ENCODE measurements around the gene SCGB1C1. TPM values are rescaled to one million over a fixed set of nuclear protein-coding genes. Genes with fewer than 3 reads are reported as not detected.

SCGB1C1 gene
- not detected for total RNA-seq

DNA sequence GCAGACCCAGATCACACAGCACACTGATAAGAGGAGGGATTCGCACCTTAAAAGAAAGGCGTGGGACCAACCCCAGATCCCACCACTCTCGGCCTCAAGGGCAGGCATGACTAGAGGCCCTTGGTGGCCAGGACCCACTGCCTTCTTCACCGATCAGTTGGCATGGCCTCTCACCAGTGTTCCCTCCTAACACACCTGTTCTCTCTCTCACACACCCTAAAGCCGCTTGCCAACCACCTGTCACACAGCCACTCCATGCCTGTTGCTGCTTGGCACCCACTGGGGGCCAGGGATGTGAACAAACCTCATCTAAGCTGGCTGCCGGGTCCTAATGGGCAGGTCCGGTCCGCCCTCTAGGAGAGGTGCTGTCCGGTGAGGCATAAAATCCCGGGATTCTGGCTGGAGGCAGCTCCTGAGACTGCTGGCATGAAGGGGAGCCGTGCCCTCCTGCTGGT, at the start of gene SCGB1C1:
SCGB1C1 (plus strand) TSS at position 405 of the 455 bp plus-strand sequence; CDS start at position 427, 22 bp downstream.

GRCh38 chr11:207208-207862, 14.5 kb downstream of the SCGB1C1 start, which contains the start of the genes BET1L and RIC8A:
Gene BET1L (minus strand): TSS chr11:207399. CDS start chr11:207321, 78 bp downstream.
Gene RIC8A (plus strand): TSS chr11:207708. CDS start chr11:208855, 1,147 bp downstream.

DNA sequence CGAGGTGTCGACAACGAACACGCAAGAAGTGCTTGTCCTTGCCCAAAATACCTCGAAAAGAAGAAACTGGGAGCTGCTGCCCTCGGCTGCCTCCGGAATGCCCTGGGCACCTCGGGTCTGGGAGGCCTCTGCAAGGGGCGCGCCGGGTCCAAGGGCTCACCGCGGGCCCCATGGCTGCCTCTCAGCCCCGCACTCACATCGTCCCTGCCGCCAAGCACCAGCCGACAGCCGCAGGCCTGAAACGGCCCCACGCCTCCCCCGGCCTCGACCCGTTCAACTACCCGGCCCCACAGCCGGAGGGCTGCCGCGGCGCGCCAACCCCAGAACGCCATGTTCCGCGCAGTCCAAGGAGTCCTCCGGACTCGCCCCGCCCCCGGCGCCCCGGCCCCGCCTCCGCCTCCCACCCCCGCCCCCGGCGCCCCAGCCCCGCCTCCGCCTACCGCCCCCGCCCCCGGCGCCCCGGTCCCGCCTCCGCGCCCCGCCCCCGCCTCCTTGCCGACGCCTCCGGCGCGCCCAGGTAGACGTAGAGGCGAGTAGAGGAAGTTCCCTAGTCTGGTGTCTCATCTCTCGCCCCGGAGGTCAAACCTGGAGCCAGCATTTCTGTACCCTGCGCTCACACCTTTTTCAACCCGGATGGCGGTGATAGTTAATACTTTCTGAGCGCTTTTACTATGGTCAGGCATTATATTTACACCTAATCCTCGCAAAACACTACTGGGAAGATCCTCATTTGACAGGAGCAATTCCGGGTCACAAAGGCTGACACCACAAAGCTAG, 43.3 kb downstream of the SCGB1C1 start, which contains the start of gene SIRT3:
SIRT3 (minus strand) TSS at position 346 of the 777 bp plus-strand sequence; CDS start at position 332, 14 bp downstream.

GRCh38 chr11:236774-237767, 44.2 kb downstream of the SCGB1C1 start, which contains the start of gene PSMD13:
Gene PSMD13 (plus strand): TSS chr11:236976. CDS start chr11:237050, 74 bp downstream.

Other genes starting within 250 kb of the SCGB1C1 start
- gene BET1L, start 14.3 kb downstream of the SCGB1C1 start, total RNA-seq, result 33.9 TPM
- 81.7 TPM for gene RIC8A, start 14.6 kb downstream of the SCGB1C1 start, total RNA-seq
- gene SIRT3, start 43.3 kb downstream of the SCGB1C1 start, total RNA-seq, result 26.3 TPM
- gene PSMD13, start 43.9 kb downstream of the SCGB1C1 start, total RNA-seq, result 77.6 TPM
- gene NLRP6, start 85.3 kb downstream of the SCGB1C1 start, total RNA-seq, result 0.22 TPM
- gene PGGHG, start 96.0 kb downstream of the SCGB1C1 start, total RNA-seq, result 22.1 TPM
- not detected for gene IFITM5, start 106.4 kb downstream of the SCGB1C1 start, total RNA-seq
- gene IFITM2, start 114.7 kb downstream of the SCGB1C1 start, total RNA-seq, result 11.1 TPM
- gene IFITM1, start 121.0 kb downstream of the SCGB1C1 start, total RNA-seq, result 20.2 TPM
- 43.5 TPM for gene IFITM3, start 127.8 kb downstream of the SCGB1C1 start, total RNA-seq
- 71.6 TPM for gene B4GALNT4, start 176.4 kb downstream of the SCGB1C1 start, total RNA-seq
- gene PKP3, start 201.1 kb downstream of the SCGB1C1 start, total RNA-seq, result 5.5 TPM
- gene SIGIRR, start 221.9 kb downstream of the SCGB1C1 start, total RNA-seq, result 13.3 TPM
- 1.4 TPM for gene ANO9, start 248.9 kb downstream of the SCGB1C1 start, total RNA-seq

Measured in camera-type eye (tissue), 1 donor.